Calu3 (cell line): Measurements from ENCODE around the gene HHAT. TPM values are rescaled to one million over a fixed set of nuclear protein-coding genes. Genes with fewer than 3 reads are reported as not detected.

Source experiments
- BruUV-seq: library from RNA; stranded (reverse); fragments of 400-500 nt; replicated peaks from 2 replicates; lab custom pipeline; 2021; lab: Mats Ljungman, UMichigan
- CTCF ChIA-PET: fragments of 300-600 bp; sonication (Branson Sonifier 250); formaldehyde crosslinking; loops from one replicate; lab custom pipeline; 2022; ENCODE audit warnings: antibody characterized with exemption; lab: Charles Lee
- DNase-seq: peaks from one replicate; pipeline ENCODE4 v3.0.0; 2022
- H3K27ac Mint-ChIP-seq: one replicate; pipeline ENCODE4 v1.8.0; 2022; ENCODE audit warnings: mixed read lengths; ENCODE audit not compliant: unreplicated experiment
- H3K27me3 Mint-ChIP-seq: one replicate; pipeline ENCODE4 v1.8.0; 2022; ENCODE audit warnings: mixed read lengths; ENCODE audit not compliant: unreplicated experiment
- H3K36me3 Mint-ChIP-seq: one replicate; pipeline ENCODE4 v1.8.0; 2022; ENCODE audit warnings: mild to moderate bottlenecking, moderate library complexity, mixed read lengths; ENCODE audit not compliant: insufficient read depth, unreplicated experiment
- H3K4me1 Mint-ChIP-seq: one replicate; pipeline ENCODE4 v1.8.0; 2022; ENCODE audit warnings: mild to moderate bottlenecking, low read depth, mixed read lengths; ENCODE audit not compliant: unreplicated experiment
- H3K4me3 Mint-ChIP-seq: one replicate; pipeline ENCODE4 v1.8.0; 2022; ENCODE audit warnings: mild to moderate bottlenecking, low read depth, moderate library complexity, mixed read lengths; ENCODE audit not compliant: unreplicated experiment
- H3K9me3 Mint-ChIP-seq: one replicate; pipeline ENCODE4 v1.8.0; 2022; ENCODE audit warnings: low read depth, mixed read lengths; ENCODE audit not compliant: unreplicated experiment
- CTCF ChIP-seq: fragments of 200-600 bp; IDR thresholded peaks from one replicate; pipeline ENCODE4 v1.8.0; 2022; ENCODE audit warnings: antibody characterized with exemption; ENCODE audit not compliant: unreplicated experiment
- intact Hi-C: fragments of 100-400 bp; cut with micrococcal nuclease; formaldehyde crosslinking; loops from one replicate; pipeline ENCODE4 v1.10.0; 2022; ENCODE audit not compliant: unreplicated experiment
- total RNA-seq: library from RNA; stranded (reverse); gene quantifications from 2 replicates; pipeline ENCODE4 v1.2.3, GENCODE V29; 2022

The HHAT gene
- total RNA-seq, 1 experiment from 2014 or later = 5.8 TPM

DNA sequence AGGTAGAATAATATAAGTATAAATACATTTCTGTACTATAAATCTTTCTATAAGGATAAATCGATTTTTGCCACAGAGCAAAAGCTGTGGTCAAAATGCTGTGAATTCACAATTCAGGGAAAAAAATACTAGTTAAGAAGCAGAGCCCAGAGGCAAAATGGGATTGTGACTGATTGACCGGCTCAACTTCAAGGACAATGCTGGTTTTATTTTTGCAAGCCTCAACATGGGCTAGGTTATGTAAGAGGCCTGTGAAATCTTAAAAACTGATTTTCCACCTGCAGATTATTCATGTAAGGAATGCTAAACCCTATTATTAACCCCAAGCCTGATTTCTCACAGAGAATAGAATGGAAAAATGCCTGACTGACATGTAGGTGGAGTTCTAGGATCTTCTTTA is 155.1 kb downstream of the HHAT start:
- CTCF ChIA-PET = no interaction called here
- DNase-seq = no peak
- Mint-ChIP-seq H3K36me3 (no peaks in the 10 kb centered on the region), H3K4me1 (no peaks in the 10 kb centered on the region), H3K27ac (no peak overlapping the region), H3K27me3 (peaks cover 50% of the 10 kb centered on the region), H3K4me3 (no peak overlapping the region), H3K9me3 (peaks cover 2% of the 10 kb centered on the region)
- intact Hi-C loops = no loop called here
- no TSS peak for BruUV-seq
- no peak for TF ChIP-seq CTCF

DNA sequence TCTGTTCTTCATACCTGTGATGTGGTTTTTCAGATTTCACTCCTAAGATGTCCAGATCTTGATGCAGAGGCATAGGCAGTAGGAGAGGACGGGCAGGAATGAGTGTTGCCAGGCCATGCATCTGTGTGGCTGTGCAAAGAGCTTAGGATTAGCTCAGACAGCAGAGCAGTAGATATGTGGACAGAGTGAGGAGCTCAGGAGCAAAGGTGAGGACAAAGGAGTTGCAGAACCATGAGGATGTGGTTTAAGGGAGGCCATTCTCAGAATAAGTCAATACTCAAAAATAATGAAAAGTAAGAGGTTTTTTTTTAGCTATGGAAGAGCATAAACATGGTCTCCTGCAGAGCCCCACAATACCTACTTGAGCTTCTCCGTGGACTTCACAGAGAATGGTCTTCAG is 158.3 kb downstream of the HHAT start:
- Mint-ChIP-seq H3K9me3 (no peaks in the 10 kb centered on the region), H3K27me3 (peaks cover 26% of the 10 kb centered on the region), H3K27ac (no peak overlapping the region), H3K36me3 (no peaks in the 10 kb centered on the region), H3K4me3 (no peak overlapping the region), H3K4me1 (no peaks in the 10 kb centered on the region)
- intact Hi-C loops = no loop called here
- CTCF ChIA-PET = no interaction called here
- no peak for TF ChIP-seq CTCF
- no peak for DNase-seq
- BruUV-seq = no TSS peak

DNA sequence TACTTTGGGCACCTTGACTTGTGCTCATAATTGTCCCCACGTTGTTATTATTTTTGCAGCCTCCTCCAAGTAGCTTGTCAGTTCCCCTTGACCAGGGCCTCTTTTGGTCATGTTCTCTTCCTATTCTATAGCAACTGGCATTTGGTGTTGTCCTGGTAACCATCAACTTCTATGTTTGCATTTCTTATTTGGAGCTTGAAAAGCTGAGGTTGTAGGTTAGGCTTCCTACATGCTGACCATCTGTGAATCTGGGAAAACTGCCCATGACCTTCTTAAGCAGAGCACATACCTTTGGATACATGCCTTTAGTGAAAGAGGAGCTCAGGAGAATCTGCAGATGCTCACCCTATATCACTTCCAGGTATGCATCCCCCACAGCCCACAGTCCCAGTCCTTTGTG is 160.8 kb downstream of the HHAT start:
- no peak for DNase-seq
- Mint-ChIP-seq H3K9me3 (peaks cover 3% of the 10 kb centered on the region), H3K27me3 (peaks cover 23% of the 10 kb centered on the region), H3K27ac (no peak overlapping the region), H3K4me3 (no peak overlapping the region), H3K36me3 (no peaks in the 10 kb centered on the region), H3K4me1 (no peaks in the 10 kb centered on the region)
- no TSS peak for BruUV-seq
- TF ChIP-seq CTCF = no peak
- intact Hi-C loops = no loop called here
- CTCF ChIA-PET = no interaction called here

- H3K9me3 Mint-ChIP-seq = peaks cover 3% of the 10 kb centered on the region
- CTCF ChIA-PET = interaction anchor here (0.8 kb wide), 1 partner anchor 225 kb away, joined by 3 read pairs; no protein-coding TSS in a partner anchor
- H3K4me1 Mint-ChIP-seq = no peaks in the 10 kb centered on the region
- H3K27ac Mint-ChIP-seq = no peak overlapping the region
- H3K27me3 Mint-ChIP-seq = peaks cover 23% of the 10 kb centered on the region
- no peak for TF ChIP-seq CTCF
- no peaks in the 10 kb centered on the region for H3K36me3 Mint-ChIP-seq
- BruUV-seq = no TSS peak
- DNase-seq = no peak
- H3K4me3 Mint-ChIP-seq = no peak overlapping the region
- intact Hi-C loops = no loop called here
Measured at GRCh38 chr1:210490781-210491180, 162.1 kb downstream of the HHAT start.
